ENCODE data around the gene HOXD10.

The HOXD10 gene

DNA sequence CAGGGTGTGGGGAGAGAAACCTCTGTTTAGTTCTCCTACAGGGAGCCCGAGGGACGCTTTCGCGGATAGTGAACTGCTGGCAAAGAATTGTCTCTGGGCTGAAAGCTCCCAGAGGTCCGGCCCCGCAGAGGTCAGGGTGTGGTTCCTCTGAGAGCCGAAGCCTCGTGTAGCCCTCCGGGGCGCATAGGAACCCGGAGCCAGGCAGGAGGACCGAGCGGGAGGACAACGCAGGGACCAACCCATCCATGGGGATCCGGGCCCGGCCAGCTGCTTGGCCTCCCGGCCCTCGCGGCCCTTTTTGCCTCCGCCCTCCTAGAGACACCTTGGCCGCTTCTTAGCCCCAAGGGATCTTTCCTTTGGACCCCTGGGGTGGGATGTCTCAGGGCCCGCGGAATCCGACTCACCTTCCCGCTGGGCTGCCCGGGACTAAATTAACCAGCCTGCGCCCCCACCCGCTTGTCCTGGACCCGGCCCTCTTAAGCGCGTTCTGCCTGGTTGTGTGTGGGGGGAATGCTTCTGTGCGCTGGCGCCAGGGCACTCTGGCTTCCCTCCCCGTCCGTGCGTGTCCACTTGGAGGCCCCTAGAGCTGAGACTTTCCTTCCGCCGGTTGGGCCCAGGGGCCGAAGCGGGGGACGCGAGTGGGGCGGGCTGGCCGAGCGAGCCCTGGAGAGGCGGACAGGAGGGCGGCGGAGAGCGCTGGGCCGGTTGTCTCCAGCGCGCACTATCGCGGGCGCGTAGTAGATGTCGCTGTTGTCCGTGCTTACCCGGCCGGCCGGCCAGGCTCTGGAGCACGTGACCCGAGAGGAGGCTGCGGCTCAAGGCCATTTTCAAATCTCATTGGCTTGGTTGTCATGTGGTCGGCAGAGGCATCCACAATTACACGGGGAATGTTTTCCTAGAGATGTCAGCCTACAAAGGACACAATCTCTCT is at the start of gene HOXD10:
Gene HOXD10, plus strand, starts transcription at position 896 of the 931 bp plus-strand sequence. CDS start 56 bp downstream, outside the sequence.
- TF ChIP-seq ZNF565 (CRISPR knock-in tag; conservative IDR thresholded peaks at IDR 0.05; ENCODE audit: low read depth): no peak
- TF ChIP-seq SNAI2 (CRISPR knock-in tag; IDR thresholded peaks at IDR 0.05): no peak
- no peak for TF ChIP-seq BACH2 (CRISPR knock-in tag; IDR thresholded peaks at IDR 0.05; ENCODE audit: borderline replicate concordance)
- TF ChIP-seq ZNF70 (CRISPR knock-in tag; IDR thresholded peaks at IDR 0.05): no peak
- peak; percentile 92 for ATAC-seq

GRCh38 chr2:176067589-176068418 is 48.8 kb upstream of the HOXD10 start:
- ATAC-seq: no peak
- TF ChIP-seq ZNF8 (CRISPR knock-in tag; IDR thresholded peaks at IDR 0.05) (no peak), ZFP3 (CRISPR knock-in tag; IDR thresholded peaks at IDR 0.05) (no peak), SNAI2 (CRISPR knock-in tag; IDR thresholded peaks at IDR 0.05) (no peak), OSR1 (CRISPR knock-in tag; IDR thresholded peaks at IDR 0.05) (no peak), POU6F1 (CRISPR knock-in tag; IDR thresholded peaks at IDR 0.05; ENCODE audit: borderline replicate concordance, low read depth) (no peak), BACH2 (CRISPR knock-in tag; IDR thresholded peaks at IDR 0.05; ENCODE audit: borderline replicate concordance) (no peak)
- TF ChIP-seq, protein P1, sequence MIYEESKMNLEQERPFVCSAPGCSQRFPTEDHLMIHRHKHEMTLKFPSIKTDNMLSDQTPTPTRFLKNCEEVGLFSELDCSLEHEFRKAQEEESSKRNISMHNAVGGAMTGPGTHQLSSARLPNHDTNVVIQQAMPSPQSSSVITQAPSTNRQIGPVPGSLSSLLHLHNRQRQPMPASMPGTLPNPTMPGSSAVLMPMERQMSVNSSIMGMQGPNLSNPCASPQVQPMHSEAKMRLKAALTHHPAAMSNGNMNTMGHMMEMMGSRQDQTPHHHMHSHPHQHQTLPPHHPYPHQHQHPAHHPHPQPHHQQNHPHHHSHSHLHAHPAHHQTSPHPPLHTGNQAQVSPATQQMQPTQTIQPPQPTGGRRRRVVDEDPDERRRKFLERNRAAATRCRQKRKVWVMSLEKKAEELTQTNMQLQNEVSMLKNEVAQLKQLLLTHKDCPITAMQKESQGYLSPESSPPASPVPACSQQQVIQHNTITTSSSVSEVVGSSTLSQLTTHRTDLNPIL (CRISPR knock-in tag; IDR thresholded peaks at IDR 0.05; ENCODE audit: low read depth): no peak
- TF ChIP-seq, protein P2, sequence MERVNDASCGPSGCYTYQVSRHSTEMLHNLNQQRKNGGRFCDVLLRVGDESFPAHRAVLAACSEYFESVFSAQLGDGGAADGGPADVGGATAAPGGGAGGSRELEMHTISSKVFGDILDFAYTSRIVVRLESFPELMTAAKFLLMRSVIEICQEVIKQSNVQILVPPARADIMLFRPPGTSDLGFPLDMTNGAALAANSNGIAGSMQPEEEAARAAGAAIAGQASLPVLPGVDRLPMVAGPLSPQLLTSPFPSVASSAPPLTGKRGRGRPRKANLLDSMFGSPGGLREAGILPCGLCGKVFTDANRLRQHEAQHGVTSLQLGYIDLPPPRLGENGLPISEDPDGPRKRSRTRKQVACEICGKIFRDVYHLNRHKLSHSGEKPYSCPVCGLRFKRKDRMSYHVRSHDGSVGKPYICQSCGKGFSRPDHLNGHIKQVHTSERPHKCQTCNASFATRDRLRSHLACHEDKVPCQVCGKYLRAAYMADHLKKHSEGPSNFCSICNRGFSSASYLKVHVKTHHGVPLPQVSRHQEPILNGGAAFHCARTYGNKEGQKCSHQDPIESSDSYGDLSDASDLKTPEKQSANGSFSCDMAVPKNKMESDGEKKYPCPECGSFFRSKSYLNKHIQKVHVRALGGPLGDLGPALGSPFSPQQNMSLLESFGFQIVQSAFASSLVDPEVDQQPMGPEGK (CRISPR knock-in tag; IDR thresholded peaks at IDR 0.05; ENCODE audit: borderline replicate concordance): no peak

DNA sequence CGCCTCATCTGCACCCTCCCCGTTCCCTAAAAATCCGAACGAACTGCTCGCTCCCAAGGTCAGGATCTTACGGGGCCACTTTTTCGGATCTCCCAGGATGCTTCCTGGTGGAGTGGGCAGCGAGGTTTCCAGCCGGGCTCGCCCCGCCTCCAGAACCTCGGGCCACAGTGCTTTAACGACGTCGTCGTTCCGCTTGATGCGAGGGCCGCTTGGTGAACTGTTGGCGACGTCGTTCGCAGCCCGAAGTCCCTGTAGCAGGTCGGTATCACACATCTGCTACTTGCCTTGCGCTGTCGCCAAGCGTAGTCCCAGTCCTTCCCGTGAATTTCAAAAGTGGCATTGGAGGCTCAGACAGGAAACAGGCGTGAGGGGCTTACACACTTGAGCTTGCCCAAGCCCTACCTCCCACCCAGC is 48.2 kb upstream of the HOXD10 start:
- ATAC-seq: no peak
- TF ChIP-seq PPARA (CRISPR knock-in tag; IDR thresholded peaks at IDR 0.05; ENCODE audit: borderline replicate concordance) (no peak), ZNF8 (CRISPR knock-in tag; IDR thresholded peaks at IDR 0.05) (no peak), ZNF565 (CRISPR knock-in tag; conservative IDR thresholded peaks at IDR 0.05; ENCODE audit: low read depth) (no peak), ISL1 (CRISPR knock-in tag; IDR thresholded peaks at IDR 0.05) (no peak), GLIS3 (CRISPR knock-in tag; IDR thresholded peaks at IDR 0.05) (no peak), SNAI2 (CRISPR knock-in tag; IDR thresholded peaks at IDR 0.05) (no peak), TOX (CRISPR knock-in tag; IDR thresholded peaks at IDR 0.05; ENCODE audit: borderline replicate concordance) (no peak), ZFP30 (CRISPR knock-in tag; IDR thresholded peaks at IDR 0.05) (no peak), CSDC2 (CRISPR knock-in tag; IDR thresholded peaks at IDR 0.05) (no peak)

DNA sequence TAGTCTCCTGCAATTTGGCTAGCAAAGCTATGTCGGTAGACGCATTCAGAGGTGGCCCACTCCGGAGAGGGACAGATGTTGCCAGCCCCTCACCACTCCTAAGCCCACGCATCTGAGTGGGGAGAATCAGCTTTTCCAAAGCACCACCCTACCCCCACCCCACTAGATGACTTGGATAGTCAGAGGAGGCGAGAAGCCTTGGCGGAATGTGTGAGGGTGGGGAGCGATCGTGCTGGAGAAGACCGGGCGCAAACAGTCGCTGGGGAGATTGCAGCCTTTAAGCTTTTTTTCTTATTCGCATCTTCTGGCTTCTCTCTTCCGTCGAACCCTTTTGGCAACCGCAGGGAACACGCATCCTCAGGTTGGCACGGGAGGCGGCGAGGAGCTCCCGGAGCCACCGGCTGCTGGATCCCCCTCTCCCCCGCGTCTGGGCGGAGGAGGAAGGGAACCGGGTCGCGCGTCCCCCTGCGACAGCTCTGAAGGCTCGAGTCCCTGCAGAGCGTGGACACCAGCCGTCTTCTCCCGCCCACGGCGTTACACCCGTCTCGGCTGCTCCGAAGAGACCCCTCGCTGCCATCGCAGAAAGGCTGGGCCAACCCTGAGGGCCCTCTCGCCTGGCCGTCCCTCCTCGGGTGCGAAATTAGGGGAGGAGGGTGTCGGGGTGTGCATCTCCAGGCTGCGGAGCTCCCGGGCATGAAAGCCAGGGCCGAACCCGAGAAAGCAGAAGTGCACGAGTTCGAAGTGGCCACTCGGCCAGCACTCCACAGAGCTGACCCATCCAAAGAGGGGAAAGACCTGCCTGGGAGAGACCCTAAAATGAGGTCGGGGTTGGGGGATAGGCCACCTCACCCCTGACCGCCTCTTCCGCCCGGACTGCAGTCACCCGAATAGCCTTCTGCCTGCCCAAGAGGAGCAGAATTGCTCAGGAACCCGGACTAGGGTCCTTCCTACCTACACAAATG is 45.0 kb upstream of the HOXD10 start:
- ATAC-seq: no peak
- no peak for TF ChIP-seq ZNF70 (CRISPR knock-in tag; IDR thresholded peaks at IDR 0.05)
- TF ChIP-seq TCF4 (CRISPR knock-in tag; IDR thresholded peaks at IDR 0.05; ENCODE audit: borderline replicate concordance): no peak
- TF ChIP-seq OSR1 (CRISPR knock-in tag; IDR thresholded peaks at IDR 0.05): no peak
- no peak for TF ChIP-seq RARB (CRISPR knock-in tag; IDR thresholded peaks at IDR 0.05)
- TF ChIP-seq SNAI2 (CRISPR knock-in tag; IDR thresholded peaks at IDR 0.05): no peak
- TF ChIP-seq, protein P2 (CRISPR knock-in tag; IDR thresholded peaks at IDR 0.05; ENCODE audit: borderline replicate concordance): no peak
- TF ChIP-seq ZC3H10 (CRISPR knock-in tag; IDR thresholded peaks at IDR 0.05): no peak
- TF ChIP-seq, protein P3, sequence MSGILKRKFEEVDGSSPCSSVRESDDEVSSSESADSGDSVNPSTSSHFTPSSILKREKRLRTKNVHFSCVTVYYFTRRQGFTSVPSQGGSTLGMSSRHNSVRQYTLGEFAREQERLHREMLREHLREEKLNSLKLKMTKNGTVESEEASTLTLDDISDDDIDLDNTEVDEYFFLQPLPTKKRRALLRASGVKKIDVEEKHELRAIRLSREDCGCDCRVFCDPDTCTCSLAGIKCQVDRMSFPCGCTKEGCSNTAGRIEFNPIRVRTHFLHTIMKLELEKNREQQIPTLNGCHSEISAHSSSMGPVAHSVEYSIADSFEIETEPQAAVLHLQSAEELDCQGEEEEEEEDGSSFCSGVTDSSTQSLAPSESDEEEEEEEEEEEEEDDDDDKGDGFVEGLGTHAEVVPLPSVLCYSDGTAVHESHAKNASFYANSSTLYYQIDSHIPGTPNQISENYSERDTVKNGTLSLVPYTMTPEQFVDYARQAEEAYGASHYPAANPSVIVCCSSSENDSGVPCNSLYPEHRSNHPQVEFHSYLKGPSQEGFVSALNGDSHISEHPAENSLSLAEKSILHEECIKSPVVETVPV (CRISPR knock-in tag; IDR thresholded peaks at IDR 0.05): no peak
- TF ChIP-seq ZFP3 (CRISPR knock-in tag; IDR thresholded peaks at IDR 0.05): no peak
- TF ChIP-seq ZNF8 (CRISPR knock-in tag; IDR thresholded peaks at IDR 0.05): no peak
- TF ChIP-seq, protein P1 (CRISPR knock-in tag; IDR thresholded peaks at IDR 0.05; ENCODE audit: low read depth): no peak
- TF ChIP-seq ESRRG (CRISPR knock-in tag; IDR thresholded peaks at IDR 0.05): no peak
- no peak for TF ChIP-seq CSDC2 (CRISPR knock-in tag; IDR thresholded peaks at IDR 0.05)
- TF ChIP-seq ISL1 (CRISPR knock-in tag; IDR thresholded peaks at IDR 0.05): no peak
